Kidney epithelial cell (primary cell): ENCODE data around the gene CSNK1D. TPM values are rescaled to one million over a fixed set of nuclear protein-coding genes. Genes with fewer than 3 reads are reported as not detected.

ENCODE experiments used
- DNase-seq: peaks from one replicate; pipeline ENCODE4 v3.0.0-alpha.2; 2010; ENCODE audit warnings: low read depth
- H3K27me3 ChIP-seq: 2 replicates; pipeline ENCODE4 v1.6.0; 2011; ENCODE audit warnings: low read length; ENCODE audit not compliant: control insufficient read depth, insufficient read depth
- H3K36me3 ChIP-seq: 2 replicates; pipeline ENCODE4 v1.5.1; 2011; ENCODE audit warnings: low read length; ENCODE audit not compliant: control insufficient read depth, insufficient read depth
- H3K4me3 ChIP-seq: 2 replicates; pipeline ENCODE4 v1.5.1; 2011; ENCODE audit warnings: low read depth, mild to moderate bottlenecking, control low read depth, low read length
- total RNA-seq: library from RNA; depleted of rRNA; stranded (reverse); fragments of >200 nt; gene quantifications from 2 replicates; pipeline ENCODE4 v1.2.3, GENCODE V29; 2015
- TF ChIP-seq, protein P1 (sequence below): IDR thresholded peaks from 2 replicates; pipeline ENCODE4 v1.5.1; 2011; ENCODE audit warnings: mild to moderate bottlenecking, moderate library complexity, low read length, control low read depth, inconsistent platforms; ENCODE audit not compliant: insufficient read depth, poor library complexity, severe bottlenecking

CSNK1D gene
- total RNA-seq, 1 donor from 2014 or later: 61.7 TPM

DNA sequence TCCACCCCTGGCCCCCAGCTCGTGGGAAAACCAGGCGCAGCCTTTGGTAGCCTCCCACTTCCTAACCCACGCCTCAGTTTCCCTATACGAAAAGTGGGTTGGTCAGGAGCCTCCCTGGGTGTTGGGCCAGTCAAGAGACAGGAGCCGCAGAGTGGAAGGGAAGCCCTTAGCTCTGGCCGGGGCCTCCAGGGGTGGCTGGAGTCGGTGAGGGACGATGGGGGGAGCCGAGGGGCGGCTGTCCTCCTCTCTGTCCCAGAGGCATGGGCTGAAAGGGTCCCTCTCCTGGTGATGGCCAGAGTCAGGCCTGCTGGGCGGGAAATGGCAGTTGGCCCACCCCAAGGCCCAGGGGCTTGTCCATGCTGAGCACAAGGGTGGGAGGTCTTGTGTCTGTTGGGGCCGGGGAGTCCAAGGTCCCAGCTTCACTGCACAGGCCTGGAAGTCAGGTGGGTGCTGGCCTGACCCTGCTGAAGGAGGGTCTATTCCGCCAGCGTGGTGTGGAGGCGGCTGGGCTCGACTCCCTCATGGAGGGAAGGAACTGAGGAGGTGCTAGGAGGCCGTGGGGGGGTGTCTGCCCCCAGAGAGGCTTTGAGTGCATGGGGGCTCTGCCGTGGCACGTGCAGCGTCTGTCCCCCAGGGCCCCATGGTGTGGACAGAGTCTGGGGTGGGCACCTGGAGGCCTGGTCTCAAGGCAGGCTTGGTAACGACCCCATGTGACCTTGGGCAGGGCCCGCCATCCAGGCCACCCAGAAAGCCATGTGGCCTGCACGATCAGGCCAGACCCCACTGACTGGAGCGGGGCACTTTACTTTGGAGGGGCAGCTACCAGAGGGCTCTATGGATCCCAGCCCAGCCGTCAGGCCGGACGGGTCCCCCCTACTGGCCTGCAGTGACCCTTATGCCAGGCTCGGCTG, 43.5 kb downstream of the CSNK1D start:
- Histone ChIP-seq H3K36me3 (no peaks in the 10 kb centered on the region), H3K27me3 (no peaks in the 10 kb centered on the region), H3K4me3 (peak overlapping the region; percentile 84)
- TF ChIP-seq, protein P1, sequence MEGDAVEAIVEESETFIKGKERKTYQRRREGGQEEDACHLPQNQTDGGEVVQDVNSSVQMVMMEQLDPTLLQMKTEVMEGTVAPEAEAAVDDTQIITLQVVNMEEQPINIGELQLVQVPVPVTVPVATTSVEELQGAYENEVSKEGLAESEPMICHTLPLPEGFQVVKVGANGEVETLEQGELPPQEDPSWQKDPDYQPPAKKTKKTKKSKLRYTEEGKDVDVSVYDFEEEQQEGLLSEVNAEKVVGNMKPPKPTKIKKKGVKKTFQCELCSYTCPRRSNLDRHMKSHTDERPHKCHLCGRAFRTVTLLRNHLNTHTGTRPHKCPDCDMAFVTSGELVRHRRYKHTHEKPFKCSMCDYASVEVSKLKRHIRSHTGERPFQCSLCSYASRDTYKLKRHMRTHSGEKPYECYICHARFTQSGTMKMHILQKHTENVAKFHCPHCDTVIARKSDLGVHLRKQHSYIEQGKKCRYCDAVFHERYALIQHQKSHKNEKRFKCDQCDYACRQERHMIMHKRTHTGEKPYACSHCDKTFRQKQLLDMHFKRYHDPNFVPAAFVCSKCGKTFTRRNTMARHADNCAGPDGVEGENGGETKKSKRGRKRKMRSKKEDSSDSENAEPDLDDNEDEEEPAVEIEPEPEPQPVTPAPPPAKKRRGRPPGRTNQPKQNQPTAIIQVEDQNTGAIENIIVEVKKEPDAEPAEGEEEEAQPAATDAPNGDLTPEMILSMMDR: no peak
- DNase-seq: no peak

GRCh38 chr17:82228842-82229697, 44.4 kb downstream of the CSNK1D start, which contains the start of gene SLC16A3:
Gene SLC16A3, plus strand, starts transcription at chr17:82229042. Its CDS starts 6,967 bp downstream, at chr17:82236009.
- H3K36me3 ChIP-seq: no peaks in the 10 kb centered on the region
- TF ChIP-seq, protein P1: no peak

GRCh38 chr17:82228278-82228841, 45.1 kb downstream of the CSNK1D start:
- H3K27me3 ChIP-seq: no peaks in the 10 kb centered on the region

More at GRCh38 chr17:82228842-82229697, 44.4 kb downstream of the CSNK1D start, which contains the start of gene SLC16A3:
- H3K27me3 ChIP-seq: no peaks in the 10 kb centered on the region
- no peak for DNase-seq
- H3K4me3 ChIP-seq: peak within 1 kb of the TSS; percentile 84

GRCh38 chr17:82227629-82228277, 45.7 kb downstream of the CSNK1D start:
- Histone ChIP-seq H3K4me3 (peak overlapping the region; percentile 84), H3K36me3 (no peaks in the 10 kb centered on the region), H3K27me3 (no peaks in the 10 kb centered on the region)
- TF ChIP-seq, protein P1: no peak
- no peak for DNase-seq

More at GRCh38 chr17:82228278-82228841, 45.1 kb downstream of the CSNK1D start:
- Histone ChIP-seq H3K36me3 (no peaks in the 10 kb centered on the region), H3K4me3 (peak overlapping the region; percentile 84)
- TF ChIP-seq, protein P1: no peak
- no peak for DNase-seq

DNA sequence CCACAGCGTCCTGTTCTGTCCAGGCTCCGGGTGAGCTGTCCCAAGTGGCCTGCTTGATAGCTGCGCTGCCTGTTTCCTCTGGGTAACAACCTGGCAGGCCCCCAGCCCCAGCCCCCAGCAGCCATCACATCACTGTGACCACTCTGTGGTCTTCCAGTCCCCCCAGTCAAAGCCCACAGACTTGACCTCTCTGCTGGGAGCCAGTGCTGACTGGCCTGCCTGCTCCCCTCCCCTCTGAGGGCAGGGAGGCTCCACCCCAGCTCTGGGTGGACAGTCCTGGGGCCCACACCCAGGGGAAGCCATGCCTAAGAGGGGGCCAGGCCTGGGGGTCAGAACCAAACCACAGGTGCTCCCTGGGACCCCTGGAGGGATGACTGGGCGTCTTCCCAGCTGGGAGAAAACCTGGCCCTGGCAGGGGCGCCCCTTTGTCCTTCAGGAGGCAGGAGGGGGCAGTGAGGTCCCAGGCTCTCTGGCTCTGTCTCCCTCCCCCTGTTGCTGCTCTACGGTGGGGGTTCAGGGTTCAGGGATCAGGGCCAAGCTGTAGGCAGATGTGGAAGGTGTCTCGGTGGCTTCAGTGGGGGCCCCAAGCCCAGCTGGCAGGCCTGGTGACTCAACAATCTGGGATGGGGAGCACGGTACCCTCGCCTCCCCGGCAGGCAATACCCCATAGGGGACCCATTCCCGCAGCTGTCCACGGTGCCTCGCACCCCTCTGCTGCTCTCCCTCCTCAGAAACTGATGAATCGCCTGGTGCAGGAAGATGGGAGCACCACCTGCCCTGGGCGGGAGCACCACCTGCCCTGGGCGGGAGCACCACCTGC, 46.5 kb downstream of the CSNK1D start:
- DNase-seq: no peak
- H3K27me3 ChIP-seq: no peaks in the 10 kb centered on the region
- H3K4me3 ChIP-seq: no peak overlapping the region
- no peaks in the 10 kb centered on the region for H3K36me3 ChIP-seq
- TF ChIP-seq, protein P1: no peak
